HEK293 (cell line): ENCODE measurements around the gene DMBT1.

Source experiments
- CTCF ChIA-PET: fragments of 350-600 bp; formaldehyde crosslinking; extraction: SDS; loops from one replicate; lab custom pipeline; 2021; ENCODE audit warnings: antibody characterized with exemption; lab: Yijun Ruan, JAX
- POLR2A ChIA-PET: fragments of 300-600 bp; formaldehyde crosslinking; extraction: SDS; loops from one replicate; lab custom pipeline; 2020; ENCODE audit warnings: antibody characterized with exemption, inconsistent platforms; lab: Yijun Ruan, JAX
- H3K27ac ChIP-seq: fragments of 200-500 bp; sonication (Bioruptor generic); 2 replicates; pipeline ENCODE4 v1.5.1; 2014; ENCODE audit warnings: low read depth, low read length, control low read depth, inconsistent platforms; ENCODE audit errors: extremely low read depth
- H3K36me3 ChIP-seq, 2 experiments: fragments of 200-500 bp in 1 of 2; sonication (Bioruptor generic) in 1 of 2; 1 replicate in 1 of 2; 2 replicates in 1 of 2; pipeline ENCODE4 v1.5.1; 2014 to 2017; ENCODE audit warnings: inconsistent platforms in 2 of 2, low read length in 2 of 2; ENCODE audit not compliant: control insufficient read depth in 2 of 2, insufficient read depth in 1 of 2
- H3K4me1 ChIP-seq: fragments of 200-500 bp; sonication (Bioruptor generic); 2 replicates; pipeline ENCODE4 v1.5.1; 2014; ENCODE audit warnings: mild to moderate bottlenecking, low read length, inconsistent platforms; ENCODE audit not compliant: control insufficient read depth, insufficient read depth
- H3K4me3 ChIP-seq: 2 replicates; pipeline ENCODE4 v1.5.1; 2011; ENCODE audit warnings: low read depth, mild to moderate bottlenecking, control low read depth, low read length, moderate library complexity
- H3K9me3 ChIP-seq: fragments of 200-500 bp; sonication (Bioruptor generic); 2 replicates; pipeline ENCODE4 v1.5.1; 2014; ENCODE audit warnings: low read depth, low read length, inconsistent platforms; ENCODE audit not compliant: control insufficient read depth, insufficient read depth
- BCL11A ChIP-seq: fragments of 450-650 bp; formaldehyde crosslinking; IDR thresholded peaks from 2 replicates; pipeline ENCODE4 v1.5.1; 2016; ENCODE audit warnings: low read depth, missing biosample characterization, missing genetic modification characterization
- CTCF ChIP-seq: fragments of 450-650 bp; formaldehyde crosslinking; IDR thresholded peaks from 2 replicates; pipeline ENCODE4 v1.5.1; 2016; ENCODE audit warnings: missing biosample characterization, missing genetic modification characterization
- KLF8 ChIP-seq: fragments of 450-650 bp; formaldehyde crosslinking; IDR thresholded peaks from 2 replicates; pipeline ENCODE4 v1.5.1; 2016; ENCODE audit warnings: missing biosample characterization, missing genetic modification characterization
- PRDM1 ChIP-seq: fragments of 450-650 bp; formaldehyde crosslinking; IDR thresholded peaks from 2 replicates; pipeline ENCODE4; 2016; ENCODE audit warnings: missing biosample characterization, missing genetic modification characterization
- ZBTB20 ChIP-seq: fragments of 450-650 bp; formaldehyde crosslinking; IDR thresholded peaks from 2 replicates; pipeline ENCODE4 v1.5.1; 2016; ENCODE audit warnings: missing biosample characterization, missing genetic modification characterization
- ZNF214 ChIP-seq: fragments of 450-650 bp; formaldehyde crosslinking; IDR thresholded peaks from 2 replicates; pipeline ENCODE4 v1.5.1; 2017; ENCODE audit warnings: missing biosample characterization, mild to moderate bottlenecking, missing genetic modification characterization, borderline replicate concordance
- ZNF239 ChIP-seq: fragments of 450-650 bp; formaldehyde crosslinking; IDR thresholded peaks from 2 replicates; pipeline ENCODE4 v1.5.1; 2016; ENCODE audit warnings: missing biosample characterization, missing genetic modification characterization
- ZNF302 ChIP-seq: fragments of 450-650 bp; formaldehyde crosslinking; IDR thresholded peaks from 2 replicates; pipeline ENCODE4 v1.5.1; 2016; ENCODE audit warnings: missing biosample characterization, missing genetic modification characterization, low read depth
- ZNF362 ChIP-seq: fragments of 450-650 bp; formaldehyde crosslinking; IDR thresholded peaks from 2 replicates; pipeline ENCODE4 v1.5.1; 2016; ENCODE audit warnings: missing biosample characterization, missing genetic modification characterization
- ZNF501 ChIP-seq: fragments of 450-650 bp; formaldehyde crosslinking; IDR thresholded peaks from 2 replicates; pipeline ENCODE4 v1.5.1; 2016; ENCODE audit warnings: missing biosample characterization, missing genetic modification characterization
- ZNF555 ChIP-seq: fragments of 450-650 bp; formaldehyde crosslinking; conservative IDR thresholded peaks from 2 replicates; pipeline ENCODE4 v1.5.1; 2017; ENCODE audit warnings: missing biosample characterization, mild to moderate bottlenecking, missing genetic modification characterization, inconsistent platforms
- ZNF596 ChIP-seq: fragments of 450-650 bp; IDR thresholded peaks from 2 replicates; pipeline ENCODE4 v1.5.0; 2018; ENCODE audit warnings: missing biosample characterization, mild to moderate bottlenecking, missing genetic modification characterization, moderate library complexity
- ZNF654 ChIP-seq: fragments of 450-650 bp; formaldehyde crosslinking; IDR thresholded peaks from 2 replicates; pipeline ENCODE4 v1.5.1; 2016; ENCODE audit warnings: low read depth, missing biosample characterization, missing genetic modification characterization
- ZNF777 ChIP-seq: fragments of 450-650 bp; formaldehyde crosslinking; IDR thresholded peaks from 2 replicates; pipeline ENCODE4 v1.5.1; 2017; ENCODE audit warnings: missing biosample characterization, missing genetic modification characterization, borderline replicate concordance
- ZNF785 ChIP-seq: fragments of 450-650 bp; formaldehyde crosslinking; IDR thresholded peaks from 2 replicates; pipeline ENCODE4 v1.5.1; 2016; ENCODE audit warnings: missing biosample characterization, missing genetic modification characterization
- ZNF791 ChIP-seq: fragments of 450-650 bp; formaldehyde crosslinking; IDR thresholded peaks from 2 replicates; pipeline ENCODE4 v1.5.1; 2016; ENCODE audit warnings: missing biosample characterization, missing genetic modification characterization
- ZSCAN18 ChIP-seq: fragments of 450-650 bp; formaldehyde crosslinking; IDR thresholded peaks from 2 replicates; pipeline ENCODE4 v1.5.1; 2016; ENCODE audit warnings: missing biosample characterization, missing genetic modification characterization
- ZSCAN23 ChIP-seq: fragments of 450-650 bp; formaldehyde crosslinking; IDR thresholded peaks from 2 replicates; pipeline ENCODE4 v1.5.1; 2016; ENCODE audit warnings: missing biosample characterization, missing genetic modification characterization

Gene DMBT1

GRCh38 chr10:122570920-122571319 lies 10.4 kb downstream of the DMBT1 start:
- H3K36me3 ChIP-seq: no peaks in the 10 kb centered on the region
- no peak overlapping the region for H3K4me3 ChIP-seq
- no peak for TF ChIP-seq ZNF777 (tag by site-specific recombination)
- no peak for TF ChIP-seq PRDM1 (tag by site-specific recombination)
- ChIA-PET POLR2A (no interaction called here), CTCF (no interaction called here)
- H3K9me3 ChIP-seq: no peaks in the 10 kb centered on the region
- H3K4me1 ChIP-seq: no peaks in the 10 kb centered on the region
- no peak overlapping the region for H3K27ac ChIP-seq

- ChIA-PET POLR2A (no interaction called here), CTCF (no interaction called here)
- TF ChIP-seq ZSCAN18 (tag by site-specific recombination) (no peak), ZSCAN23 (tag by site-specific recombination) (no peak), KLF8 (tag by site-specific recombination) (no peak), ZNF785 (tag by site-specific recombination) (no peak), ZBTB20 (tag by site-specific recombination) (no peak), ZNF501 (tag by site-specific recombination) (no peak), ZNF555 (tag by site-specific recombination) (no peak)
These were observed 11.3 kb downstream of the DMBT1 start for GRCh38 chr10:122571892-122572291.

GRCh38 chr10:122575776-122576175 lies 15.2 kb downstream of the DMBT1 start:
- Histone ChIP-seq H3K36me3 (no peaks in the 10 kb centered on the region), H3K27ac (no peak overlapping the region), H3K4me1 (no peaks in the 10 kb centered on the region), H3K4me3 (no peak overlapping the region), H3K9me3 (no peaks in the 10 kb centered on the region)
- TF ChIP-seq ZNF791 (tag by site-specific recombination) (no peak), ZNF302 (tag by site-specific recombination) (no peak), ZNF654 (no peak), ZNF596 (no peak), CTCF (tag by site-specific recombination) (no peak), ZNF239 (tag by site-specific recombination) (no peak), ZBTB20 (tag by site-specific recombination) (no peak), BCL11A (no peak), ZNF214 (no peak), ZNF362 (tag by site-specific recombination) (no peak)
- POLR2A ChIA-PET: no interaction called here
- CTCF ChIA-PET: interaction anchor here (1.0 to 2.6 kb wide), 2 partner anchors 10 to 277 kb away, joined by 3 to 12 read pairs; no protein-coding TSS in a partner anchor

More at GRCh38 chr10:122571892-122572291, 11.3 kb downstream of the DMBT1 start:
- Histone ChIP-seq H3K9me3 (no peaks in the 10 kb centered on the region), H3K27ac (no peak overlapping the region), H3K36me3 (no peaks in the 10 kb centered on the region), H3K4me3 (no peak overlapping the region), H3K4me1 (no peaks in the 10 kb centered on the region)
